Stimulated activated CD4-positive, alpha-beta T cell treated with anti-CD3 and anti-CD28 coated beads, Interleukin-12 subunit alpha, Interleukin-12 subunit beta, amount 100 ng/mL, for 24 hours (primary cell): ENCODE measurements around the gene AHNAK2.

Experiments
- DNase-seq, 2 experiments: peaks; one replicate each; pipeline ENCODE4 v3.0.0-alpha.2; 2020; ENCODE audit warnings: low read depth in 2 of 2

AHNAK2 gene

GRCh38 chr14:104939666-104940410, 38.3 kb downstream of the AHNAK2 start:
- DNase-seq: no peak

DNA sequence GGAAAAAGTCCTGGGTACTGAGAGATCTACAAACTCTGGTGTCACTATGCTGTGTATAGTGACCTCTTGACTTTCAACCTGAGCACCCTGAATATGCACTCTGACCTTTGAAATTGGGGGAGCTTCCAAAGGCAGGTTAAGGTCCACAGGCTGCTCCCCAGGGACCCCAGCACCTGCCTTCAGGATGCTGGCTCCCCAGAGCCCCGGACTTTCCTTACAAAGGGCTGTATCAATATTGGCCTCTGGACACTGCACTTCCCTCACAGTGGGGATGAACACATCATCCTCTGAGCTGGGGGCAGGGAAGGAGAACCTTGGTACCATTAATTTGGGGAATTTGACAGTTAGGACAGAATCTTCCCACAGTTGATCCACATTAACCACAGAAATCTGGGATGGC, 39.2 kb downstream of the AHNAK2 start:
- DNase-seq: no peak

DNA sequence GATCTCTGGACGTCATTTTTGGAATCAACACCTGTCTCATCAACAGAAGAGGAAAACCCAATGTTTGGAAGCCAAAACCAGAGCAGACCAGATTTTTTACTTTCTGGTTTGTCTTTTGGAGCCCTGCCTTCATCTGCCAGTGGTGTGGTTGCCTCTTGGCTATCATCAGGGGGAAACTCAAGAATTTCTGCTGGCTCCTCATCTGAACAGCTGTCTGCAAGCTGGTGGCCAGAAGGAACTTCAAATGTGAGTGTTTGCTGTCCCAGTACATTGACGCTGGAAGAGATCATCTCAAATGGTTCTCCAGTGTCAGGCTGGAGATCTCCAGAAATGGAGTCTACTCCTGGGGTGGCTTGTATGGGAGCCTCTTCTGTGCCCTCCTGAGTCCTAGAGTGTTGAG, 39.7 kb downstream of the AHNAK2 start:
- no peak for DNase-seq

- no peak for DNase-seq
Measured at GRCh38 chr14:104937694-104938365, 40.3 kb downstream of the AHNAK2 start.

GRCh38 chr14:104937161-104937560, 41.0 kb downstream of the AHNAK2 start:
- DNase-seq: no peak

GRCh38 chr14:104936361-104937155, 41.6 kb downstream of the AHNAK2 start:
- DNase-seq: no peak

- DNase-seq: no peak
Measured at GRCh38 chr14:104935955-104936354, 42.2 kb downstream of the AHNAK2 start.

DNA sequence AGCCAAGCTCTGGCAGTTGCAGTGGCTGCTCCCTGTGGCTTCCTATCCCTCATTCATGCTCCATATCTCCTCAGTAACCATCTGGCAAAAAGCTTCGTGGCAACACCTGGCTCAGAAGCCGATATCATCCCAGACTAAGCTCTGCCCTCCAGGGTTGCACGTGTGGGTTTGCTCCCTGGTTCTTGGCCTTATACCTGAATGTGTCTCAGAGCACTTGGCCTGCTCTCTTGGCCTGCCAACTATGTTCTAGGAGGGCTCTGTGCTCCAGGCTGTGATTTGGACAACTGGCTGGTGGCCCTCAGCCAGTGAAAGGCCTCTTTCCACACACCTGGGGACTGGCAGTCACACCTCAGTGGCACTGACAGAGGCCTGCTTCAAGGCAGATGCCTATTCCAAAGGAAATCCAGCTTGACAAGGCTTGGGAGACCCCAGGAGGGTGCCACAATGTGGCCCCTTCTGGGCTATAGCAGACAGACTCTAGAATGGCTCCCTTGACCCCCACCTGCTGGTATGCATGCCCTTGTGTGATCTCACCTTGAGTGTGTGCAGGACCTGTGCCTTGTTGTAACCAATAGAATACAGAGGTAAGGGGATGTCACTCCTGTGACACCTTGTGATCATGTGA, 43.0 kb downstream of the AHNAK2 start:
- DNase-seq: no peak

DNA sequence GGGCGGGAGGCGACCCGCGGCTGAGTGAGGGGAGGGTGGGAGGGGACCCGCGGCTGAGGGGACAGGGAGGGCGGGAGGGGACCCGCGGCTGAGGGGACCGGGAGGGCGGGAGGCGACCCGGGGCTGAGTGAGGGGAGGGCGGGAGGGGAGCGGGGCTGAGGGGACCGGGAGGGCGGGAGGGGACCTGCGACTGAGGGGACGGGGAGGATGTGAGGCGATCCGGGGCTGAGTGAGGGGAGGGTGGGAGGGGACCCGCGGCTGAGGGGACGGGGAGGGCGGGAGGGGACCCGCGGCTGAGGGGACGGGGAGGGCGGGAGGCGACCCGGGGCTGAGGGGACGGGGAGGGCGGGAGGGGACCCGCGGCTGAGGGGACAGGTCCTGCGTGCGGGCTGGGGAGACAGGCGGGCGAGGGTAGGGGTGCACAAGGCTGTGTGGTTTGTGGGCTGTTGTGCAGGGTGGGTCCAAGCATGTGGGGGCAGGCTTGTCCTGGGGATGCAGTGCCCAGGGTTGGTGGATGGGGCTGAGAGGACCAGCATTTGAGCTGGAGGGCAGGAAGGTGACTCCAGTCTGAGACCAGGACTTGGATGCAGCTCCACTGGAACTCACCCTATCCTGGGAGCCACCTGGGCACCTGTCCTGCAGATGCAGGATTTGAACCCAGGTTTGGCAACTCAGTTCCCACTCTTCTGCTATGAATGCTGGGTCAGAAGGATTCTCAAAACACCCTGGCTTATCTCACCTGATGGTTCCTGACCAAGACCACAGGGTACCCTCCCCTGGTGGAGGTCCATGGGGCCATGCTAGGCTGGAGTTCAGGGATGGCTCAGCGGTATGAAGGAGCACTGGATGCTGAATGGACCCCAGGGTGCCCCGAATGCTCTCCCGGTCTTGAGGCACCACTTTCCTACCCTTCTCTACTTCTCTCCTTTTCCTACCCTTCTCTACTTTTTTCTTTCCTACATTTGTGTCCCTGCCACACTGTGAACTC, 44.1 kb downstream of the AHNAK2 start:
- DNase-seq: no peak

GRCh38 chr14:104932676-104933631, 45.2 kb downstream of the AHNAK2 start:
- peak; percentile 78 to 87 for DNase-seq

- no peak for DNase-seq
Measured at GRCh38 chr14:104931771-104932675, 46.2 kb downstream of the AHNAK2 start.

DNA sequence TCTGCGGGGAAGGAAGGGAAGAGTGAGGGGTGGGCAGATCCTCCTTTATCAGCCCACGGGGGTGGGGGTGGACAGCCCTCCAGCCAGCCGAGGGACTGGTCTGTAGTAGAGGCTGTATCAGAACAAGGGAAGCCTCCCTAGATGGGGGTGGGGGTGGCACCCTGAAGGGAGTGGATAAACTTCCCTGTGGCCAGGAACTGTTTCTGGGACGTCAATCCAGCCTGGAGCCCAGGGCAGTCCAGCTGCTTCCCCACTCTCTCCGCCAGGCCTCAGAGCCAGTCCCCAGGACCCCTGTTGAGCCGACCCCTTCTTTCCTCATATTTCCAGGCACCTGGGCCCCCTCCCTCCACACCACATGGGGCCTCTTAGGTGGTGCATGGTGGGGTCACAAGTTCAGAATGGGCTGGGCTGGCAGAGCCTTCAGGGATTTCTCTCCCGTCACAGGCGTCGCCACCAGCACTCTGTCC, 46.8 kb downstream of the AHNAK2 start:
- DNase-seq: no peak

DNA sequence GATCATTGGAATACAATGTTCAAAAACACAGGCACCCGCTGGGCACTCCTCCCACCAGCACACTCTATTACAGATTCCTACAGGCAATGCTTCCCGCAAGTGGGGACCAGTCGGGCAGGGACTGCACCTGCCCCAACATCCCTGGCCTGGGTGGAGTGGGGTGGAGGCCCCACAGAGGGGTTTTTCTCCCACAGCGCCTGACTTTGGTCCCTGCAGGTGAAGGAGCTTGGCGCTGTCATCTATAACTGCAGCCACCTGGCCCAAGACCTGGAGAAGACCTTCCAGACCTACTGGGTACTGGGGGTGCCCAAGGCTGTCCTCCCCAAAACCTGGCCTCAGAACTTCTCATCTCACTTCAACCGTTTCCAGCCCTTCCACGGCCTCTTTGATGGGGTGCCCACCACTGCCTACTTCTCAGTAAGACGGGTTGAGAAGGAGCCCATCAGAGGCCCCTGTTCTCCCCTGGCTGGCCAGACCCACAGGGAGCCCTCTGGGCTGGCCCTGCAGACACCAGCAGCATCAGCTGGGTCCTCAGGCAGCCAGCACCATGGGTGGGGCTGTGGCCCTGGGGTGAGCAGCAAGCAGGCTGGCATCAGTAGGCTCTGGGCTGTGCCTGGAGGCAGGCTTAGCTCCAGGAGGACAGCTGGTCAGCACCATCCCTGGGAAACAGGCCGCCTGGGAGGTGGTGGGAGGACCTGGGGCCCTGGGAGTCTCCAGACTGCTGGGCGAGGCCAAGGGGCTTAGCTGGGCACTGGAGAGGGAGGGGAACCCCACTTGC, 47.5 kb downstream of the AHNAK2 start:
- DNase-seq: no peak

GRCh38 chr14:104929268-104930230, 48.6 kb downstream of the AHNAK2 start:
- no peak for DNase-seq

GRCh38 chr14:104928391-104929133, 49.6 kb downstream of the AHNAK2 start:
- no peak for DNase-seq

DNA sequence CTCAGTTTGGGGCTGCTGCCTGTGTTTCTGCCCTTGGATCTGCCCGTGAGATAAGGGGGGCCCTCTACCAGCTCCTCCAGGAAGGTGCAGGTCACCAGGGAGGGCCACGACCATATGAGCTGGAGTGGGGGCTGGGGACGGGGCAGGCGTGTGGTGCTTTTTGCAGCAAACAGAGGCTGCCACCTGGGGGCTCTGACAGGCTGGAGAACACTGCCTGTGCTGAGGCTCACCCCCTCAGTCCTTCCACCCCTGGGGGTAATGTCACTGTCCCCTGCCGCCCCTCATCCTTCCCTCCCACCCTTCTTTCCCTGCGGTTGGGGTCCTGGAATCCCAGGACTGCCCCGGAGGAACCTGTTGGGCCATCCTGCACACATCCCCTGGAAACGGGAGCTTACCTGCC, 50.3 kb downstream of the AHNAK2 start:
- DNase-seq: no peak
